Endothelial cell of umbilical vein (primary cell): ENCODE data around the gene MAL. TPM values are rescaled to one million over a fixed set of nuclear protein-coding genes. Genes with fewer than 3 reads are reported as not detected.

ENCODE experiments used
- BruUV-seq: library from RNA; stranded (reverse); fragments of 400-500 nt; replicated peaks from 2 replicates; lab custom pipeline; 2021; lab: Mats Ljungman, UMichigan
- CTCF ChIA-PET: fragments of 300-600, 350-600 bp; sonication (Branson Sonifier 250); formaldehyde crosslinking; loops from one replicate; lab custom pipeline; 2021; ENCODE audit warnings: antibody characterized with exemption, inconsistent platforms; lab: Charles Lee
- POLR2A ChIA-PET: fragments of 300-600, 350-600 bp; sonication (Branson Sonifier 250); formaldehyde crosslinking; loops from one replicate; lab custom pipeline; 2021; ENCODE audit warnings: antibody characterized with exemption, inconsistent platforms; lab: Charles Lee
- DNase-seq: peaks from one replicate; pipeline ENCODE4 v3.0.0-alpha.2; 2011; ENCODE audit warnings: low read depth, low spot score
- FAIRE-seq: peaks from 2 replicates; lab custom pipeline; 2011; peaks lifted over from hg19 to GRCh38; lab: Jason Lieb, UNC
- H2AFZ ChIP-seq: 2 replicates; pipeline ENCODE4 v1.6.0; 2012; ENCODE audit warnings: low read depth, low read length, control low read depth, inconsistent platforms
- H3K27ac ChIP-seq: 2 replicates; pipeline ENCODE4 v1.5.1; 2011; ENCODE audit warnings: low read depth, mild to moderate bottlenecking, control low read depth, low read length, moderate library complexity; ENCODE audit not compliant: insufficient read depth
- H3K27me3 ChIP-seq, 2 experiments: 2 replicates each; pipeline versions ENCODE4 v1.6.0 to v1.6.1; 2011; ENCODE audit warnings: low read length in 2 of 2, mixed read lengths in 1 of 2; ENCODE audit not compliant: control insufficient read depth in 2 of 2, insufficient read depth in 2 of 2
- H3K36me3 ChIP-seq, 2 experiments: 2 replicates in 1 of 2; 3 replicates in 1 of 2; pipeline ENCODE4 v1.5.1; 2011; ENCODE audit warnings: low read length in 2 of 2, mild to moderate bottlenecking in 1 of 2, moderate library complexity in 1 of 2; ENCODE audit not compliant: control insufficient read depth in 2 of 2, insufficient read depth in 2 of 2; ENCODE audit errors: extremely low read depth in 1 of 2
- H3K4me1 ChIP-seq: 3 replicates; pipeline ENCODE4 v1.5.1; 2011; ENCODE audit warnings: mild to moderate bottlenecking, low read length; ENCODE audit not compliant: control insufficient read depth, insufficient read depth; ENCODE audit errors: extremely low read depth
- H3K4me2 ChIP-seq: 2 replicates; pipeline ENCODE4 v1.6.1; 2011; ENCODE audit warnings: low read length, control low read depth, mixed read lengths; ENCODE audit not compliant: insufficient read depth
- H3K4me3 ChIP-seq, 3 experiments: fragments of 200-600 bp in 1 of 3; sonication (generic), shearing (Covaris generic) in 1 of 3; replicated peaks in 1 of 3; 2 replicates each; pipeline ENCODE4 v1.5.1; 2011 to 2016; ENCODE audit warnings: control low read depth in 3 of 3, low read length in 3 of 3, mild to moderate bottlenecking in 2 of 3, inconsistent platforms in 1 of 3, low read depth in 1 of 3, moderate library complexity in 1 of 3; ENCODE audit not compliant: insufficient read depth in 1 of 3
- H3K79me2 ChIP-seq: 2 replicates; pipeline ENCODE4 v1.6.0; 2012; ENCODE audit warnings: low read length, inconsistent platforms; ENCODE audit not compliant: control insufficient read depth, insufficient read depth
- H3K9ac ChIP-seq: replicated peaks from 2 replicates; pipeline ENCODE3; 2011; ENCODE audit warnings: low read length, control low read depth; ENCODE audit not compliant: insufficient read depth; ENCODE audit errors: extremely low read depth
- H3K9me1 ChIP-seq: replicated peaks from 3 replicates; pipeline ENCODE4 v1.6.0; 2011; ENCODE audit warnings: mild to moderate bottlenecking, low read length; ENCODE audit not compliant: control insufficient read depth, insufficient read depth; ENCODE audit errors: extremely low read depth
- H3K9me3 ChIP-seq: replicated peaks from 2 replicates; pipeline ENCODE4 v1.5.1; 2012; ENCODE audit warnings: low read length, inconsistent platforms; ENCODE audit not compliant: control insufficient read depth, insufficient read depth
- H4K20me1 ChIP-seq: replicated peaks from 2 replicates; pipeline ENCODE3; 2011; ENCODE audit warnings: mild to moderate bottlenecking, low read length; ENCODE audit not compliant: control insufficient read depth, insufficient read depth; ENCODE audit errors: extremely low read depth
- CTCF ChIP-seq, 2 donors: IDR thresholded peaks; 1 replicate in 1 of 2; 2 replicates in 1 of 2; pipeline ENCODE4 v1.5.1; 2011; ENCODE audit warnings: low read length in 2 of 2, mild to moderate bottlenecking in 2 of 2, moderate library complexity in 2 of 2, control low read depth in 1 of 2, inconsistent platforms in 1 of 2, low read depth in 1 of 2; ENCODE audit not compliant: insufficient read depth in 1 of 2; ENCODE audit errors: extremely low read depth in 1 of 2
- EZH2 ChIP-seq: IDR thresholded peaks from 2 replicates; pipeline ENCODE4 v1.6.1; 2012; ENCODE audit warnings: borderline replicate concordance, low read depth, mild to moderate bottlenecking, moderate library complexity, low read length, inconsistent platforms; ENCODE audit not compliant: severe bottlenecking
- FOS ChIP-seq: IDR thresholded peaks from 2 replicates; pipeline ENCODE4 v1.6.1; 2011; ENCODE audit warnings: mild to moderate bottlenecking, low read length, moderate library complexity, borderline replicate concordance; ENCODE audit not compliant: insufficient read depth
- GATA2 ChIP-seq: IDR thresholded peaks from 2 replicates; pipeline ENCODE4 v1.7.0; 2011; ENCODE audit warnings: low read depth, mild to moderate bottlenecking, moderate library complexity, mixed read lengths, low read length; ENCODE audit not compliant: insufficient read length, insufficient read depth
- JUN ChIP-seq: IDR thresholded peaks from 2 replicates; pipeline ENCODE4 v1.6.1; 2011; ENCODE audit warnings: borderline replicate concordance, low read depth; ENCODE audit not compliant: insufficient read length, insufficient read depth
- MYC ChIP-seq: IDR thresholded peaks from one replicate; pipeline ENCODE4 v1.6.1; 2011; ENCODE audit warnings: mild to moderate bottlenecking, low read depth, low read length
- POLR2A ChIP-seq: IDR thresholded peaks from 2 replicates; pipeline ENCODE4 v1.6.1; 2012; ENCODE audit warnings: low read depth, mild to moderate bottlenecking, control low read depth, low read length
- POLR2AphosphoS5 ChIP-seq: IDR thresholded peaks from 2 replicates; pipeline ENCODE4 v1.6.1; 2012; ENCODE audit warnings: low read depth, mild to moderate bottlenecking, control low read depth, low read length, moderate library complexity; ENCODE audit not compliant: insufficient read depth
- dilution Hi-C: fragments of 300-500 bp; cut with MboI; formaldehyde crosslinking; loops from one replicate; pipeline ENCODE4 v1.15.0; 2019; ENCODE audit warnings: low sequenced_read_pairs; ENCODE audit not compliant: extremely low pct_ligation_motif_present
- intact Hi-C: fragments of 100-400 bp; cut with micrococcal nuclease; formaldehyde crosslinking; loops from one replicate; pipeline ENCODE4 v1.10.0; 2022
- polyA plus RNA-seq, 4 experiments: library from polyadenylated mRNA; depleted of rRNA in 3 of 4; stranded (reverse) in 3 of 4; unstranded in 1 of 4; fragments of >200 nt; gene quantifications; 2 replicates each; pipeline versions ENCODE4 v1.2.1 to v1.2.3, GENCODE V29; 2011 to 2012; ENCODE audit warnings: missing spikeins in 1 of 4
- total RNA-seq: library from RNA; stranded (reverse); gene quantifications from 2 replicates; pipeline ENCODE4 v1.2.3, GENCODE V29; 2021
- TF ChIP-seq, protein P1 (sequence below): IDR thresholded peaks from 2 replicates; pipeline ENCODE4 v1.6.1; 2011; ENCODE audit not compliant: insufficient read depth, insufficient read length

MAL gene
- total and polyA plus RNA-seq, 2 donors (not counting 3 experiments of a cell fraction or from before 2014, with no cell fraction given), result not detected

- no TSS peak for BruUV-seq
- intact Hi-C loops (loop anchor here (5.0 kb wide), 1 partner anchor 89 kb away; the partner anchor contains the start of gene ZNF2), dilution Hi-C loops (no loop called here)
- Histone ChIP-seq H3K4me3 (no peak overlapping the region), H3K36me3 (no peaks in the 10 kb centered on the region), H3K9me3 (no peaks in the 10 kb centered on the region), H3K79me2 (no peaks in the 10 kb centered on the region), H3K9me1 (no peaks in the 10 kb centered on the region), H4K20me1 (no peaks in the 10 kb centered on the region), H2AFZ (no peak overlapping the region), H3K4me1 (no peaks in the 10 kb centered on the region), H3K9ac (no peak overlapping the region), H3K27me3 (peaks cover 9 to 16% of the 10 kb centered on the region in 2 experiments), H3K27ac (no peak overlapping the region), H3K4me2 (no peak overlapping the region)
- TF ChIP-seq POLR2A (no peak), GATA2 (no peak), MYC (no peak), FOS (no peak), CTCF (IDR thresholded peaks at IDR 0.05; ENCODE audit: extremely low read depth in 1 of 2, insufficient read depth in 1 of 2, low read depth in 1 of 2, low read length in 2 of 2) (no peak), EZH2 (no peak), POLR2AphosphoS5 (no peak), JUN (no peak)
- TF ChIP-seq, protein P1, sequence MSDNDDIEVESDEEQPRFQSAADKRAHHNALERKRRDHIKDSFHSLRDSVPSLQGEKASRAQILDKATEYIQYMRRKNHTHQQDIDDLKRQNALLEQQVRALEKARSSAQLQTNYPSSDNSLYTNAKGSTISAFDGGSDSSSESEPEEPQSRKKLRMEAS, result no peak
- DNase-seq (no peak), FAIRE-seq (no peak)
- ChIA-PET CTCF (interaction anchor here (0.8 to 3.0 kb wide), 9 partner anchors 9 to 92 kb away, joined by 3 to 13 read pairs (median 9); partner anchors contain the start of gene MRPS5), POLR2A (no interaction called here)
Observed at GRCh38 chr2:95077861-95078603, 52.5 kb downstream of the MAL start.
